ENCODE data around the gene ARHGEF17.

DNA sequence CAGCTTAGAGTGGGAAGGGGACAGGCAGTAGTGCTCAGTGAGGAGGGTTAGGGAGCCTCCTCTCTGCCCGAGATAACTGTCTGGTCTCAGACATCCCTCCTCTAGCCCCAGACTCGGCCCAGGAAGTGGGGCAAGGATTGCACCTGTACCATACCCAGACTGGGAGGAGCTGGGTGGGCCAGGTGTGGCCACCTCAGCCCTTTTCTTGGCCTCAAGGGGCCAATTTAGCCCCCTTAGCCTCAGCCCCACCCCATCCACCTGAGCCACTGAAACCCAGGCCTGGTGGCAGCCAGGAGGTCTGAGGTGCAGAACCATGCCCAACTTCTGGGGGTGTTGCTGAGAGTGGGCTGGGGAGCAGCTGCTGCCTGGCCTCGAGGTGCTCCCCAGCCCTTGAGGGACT lies 74.7 kb downstream of the ARHGEF17 start:
- TF ChIP-seq, protein P1, sequence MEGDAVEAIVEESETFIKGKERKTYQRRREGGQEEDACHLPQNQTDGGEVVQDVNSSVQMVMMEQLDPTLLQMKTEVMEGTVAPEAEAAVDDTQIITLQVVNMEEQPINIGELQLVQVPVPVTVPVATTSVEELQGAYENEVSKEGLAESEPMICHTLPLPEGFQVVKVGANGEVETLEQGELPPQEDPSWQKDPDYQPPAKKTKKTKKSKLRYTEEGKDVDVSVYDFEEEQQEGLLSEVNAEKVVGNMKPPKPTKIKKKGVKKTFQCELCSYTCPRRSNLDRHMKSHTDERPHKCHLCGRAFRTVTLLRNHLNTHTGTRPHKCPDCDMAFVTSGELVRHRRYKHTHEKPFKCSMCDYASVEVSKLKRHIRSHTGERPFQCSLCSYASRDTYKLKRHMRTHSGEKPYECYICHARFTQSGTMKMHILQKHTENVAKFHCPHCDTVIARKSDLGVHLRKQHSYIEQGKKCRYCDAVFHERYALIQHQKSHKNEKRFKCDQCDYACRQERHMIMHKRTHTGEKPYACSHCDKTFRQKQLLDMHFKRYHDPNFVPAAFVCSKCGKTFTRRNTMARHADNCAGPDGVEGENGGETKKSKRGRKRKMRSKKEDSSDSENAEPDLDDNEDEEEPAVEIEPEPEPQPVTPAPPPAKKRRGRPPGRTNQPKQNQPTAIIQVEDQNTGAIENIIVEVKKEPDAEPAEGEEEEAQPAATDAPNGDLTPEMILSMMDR (IDR thresholded peaks at IDR 0.05), result no peak
- TF ChIP-seq POLR2A (IDR thresholded peaks at IDR 0.05), result no peak

Measured in right lobe of liver (tissue), 4 donors.